ENCODE results near the gene LMLN.
"Not testable (repeated sequence)": the region's sequence is repeated elsewhere in the genome, so short reads cannot be mapped to it uniquely, and the experiment has no call there.

Gene LMLN

GRCh38 chr3:198043119-198043518 is 83.1 kb downstream of the LMLN start:
- H3K4me3 ChIP-seq (ENCODE audit: low read length), result no peak overlapping the region
- no peak for DNase-seq (ENCODE audit: low read depth)
- TF ChIP-seq CTCF (conservative IDR thresholded peaks at IDR 0.05; ENCODE audit: low read length), result no peak

- no peak overlapping the region for H3K4me3 ChIP-seq (ENCODE audit: low read length)
- no peak for DNase-seq (ENCODE audit: low read depth)
- no peak for TF ChIP-seq CTCF (conservative IDR thresholded peaks at IDR 0.05; ENCODE audit: low read length)
Observed at GRCh38 chr3:198046120-198046857, 86.3 kb downstream of the LMLN start.

GRCh38 chr3:198048445-198048844 is 88.4 kb downstream of the LMLN start:
- no peak for TF ChIP-seq CTCF (conservative IDR thresholded peaks at IDR 0.05; ENCODE audit: low read length)
- no peak for DNase-seq (ENCODE audit: low read depth)
- no peak overlapping the region for H3K4me3 ChIP-seq (ENCODE audit: low read length)

GRCh38 chr3:198051836-198052235 is 91.8 kb downstream of the LMLN start:
- TF ChIP-seq CTCF (conservative IDR thresholded peaks at IDR 0.05; ENCODE audit: low read length), result no peak
- H3K4me3 ChIP-seq (ENCODE audit: low read length), result no peak overlapping the region
- DNase-seq (ENCODE audit: low read depth), result no peak

DNA sequence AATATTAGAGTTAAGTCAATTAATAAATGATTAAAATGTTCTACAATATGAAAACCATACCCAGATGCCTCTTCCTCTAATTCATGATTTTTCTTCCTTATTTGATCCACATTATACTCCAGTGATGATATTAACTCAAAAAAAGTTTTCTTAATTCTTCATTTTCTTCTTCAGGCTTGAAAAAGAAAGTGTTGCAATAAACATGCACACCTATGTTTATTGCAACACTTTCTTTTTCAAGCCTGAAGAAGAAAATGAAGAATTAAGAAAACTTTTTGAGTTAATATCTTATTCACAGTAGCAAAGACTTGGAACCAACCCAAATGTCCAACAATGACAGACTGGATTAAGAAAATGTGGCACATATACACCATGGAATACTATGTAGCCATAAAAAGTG is 93.4 kb downstream of the LMLN start:
- H3K4me3 ChIP-seq (ENCODE audit: low read length); DNase-seq (ENCODE audit: low read depth): not testable (repeated sequence)

DNA sequence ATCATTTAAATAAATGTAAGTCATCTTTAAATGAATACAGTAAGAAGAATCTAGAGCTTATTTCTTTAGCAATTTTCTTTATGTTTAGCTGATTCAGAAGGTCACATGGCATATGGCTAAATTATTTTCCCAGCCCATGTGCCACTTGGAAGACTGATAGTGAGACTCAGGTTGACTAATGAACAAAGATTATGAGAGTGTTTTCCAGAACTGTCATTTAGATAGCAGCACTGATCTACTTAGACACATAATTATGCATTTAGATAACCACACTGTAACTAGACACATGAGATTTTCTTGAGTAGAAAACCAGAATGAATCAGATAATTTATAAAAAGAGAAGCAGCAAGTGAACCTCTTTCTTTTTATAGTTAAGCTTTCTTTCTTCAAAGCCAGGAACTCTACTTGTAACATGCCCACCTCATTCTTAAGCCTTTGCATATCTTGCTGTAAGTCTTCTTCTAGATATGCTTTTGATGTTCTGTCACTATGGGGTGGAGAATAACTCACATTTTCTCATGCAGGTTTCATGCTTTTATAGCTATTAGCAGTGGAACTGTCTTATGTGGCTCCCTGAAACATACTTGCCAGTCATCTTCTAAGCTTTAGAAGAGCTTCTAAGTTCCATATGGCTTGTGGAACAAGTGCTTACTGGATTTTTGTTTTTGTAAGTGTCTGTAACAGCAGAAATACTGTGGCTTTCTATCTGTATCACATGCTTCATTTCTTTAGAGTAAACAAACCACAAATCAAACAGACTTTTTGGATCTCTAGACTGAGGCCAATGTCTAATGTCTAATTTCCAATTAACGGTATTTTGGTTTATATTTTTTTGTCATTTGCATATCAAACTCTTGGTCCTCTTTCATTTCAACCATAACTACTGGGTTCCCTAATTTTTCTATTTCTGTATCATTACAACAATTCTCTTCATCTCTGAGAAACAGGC is 101.4 kb downstream of the LMLN start:
- DNase-seq (ENCODE audit: low read depth), result no peak

More for the DNA sequence above, 101.4 kb downstream of the LMLN start:
- no peak overlapping the region for H3K4me3 ChIP-seq (ENCODE audit: low read length)
- no peak for TF ChIP-seq CTCF (conservative IDR thresholded peaks at IDR 0.05; ENCODE audit: low read length)
